SK-N-SH (cell line): ENCODE data around the gene SLC22A23.

ENCODE experiments used
- SMC3 ChIP-seq: IDR thresholded peaks from 2 replicates; pipeline ENCODE4 v1.6.1; 2012; ENCODE audit warnings: low read depth, low read length, improper control_type of control experiment
- TF ChIP-seq, protein P1 (sequence below): fragments of 200-600 bp; sonication (generic); IDR thresholded peaks from 2 replicates; pipeline ENCODE4 v1.6.1; 2017; ENCODE audit warnings: antibody characterized with exemption, mild to moderate bottlenecking, moderate library complexity

DNA sequence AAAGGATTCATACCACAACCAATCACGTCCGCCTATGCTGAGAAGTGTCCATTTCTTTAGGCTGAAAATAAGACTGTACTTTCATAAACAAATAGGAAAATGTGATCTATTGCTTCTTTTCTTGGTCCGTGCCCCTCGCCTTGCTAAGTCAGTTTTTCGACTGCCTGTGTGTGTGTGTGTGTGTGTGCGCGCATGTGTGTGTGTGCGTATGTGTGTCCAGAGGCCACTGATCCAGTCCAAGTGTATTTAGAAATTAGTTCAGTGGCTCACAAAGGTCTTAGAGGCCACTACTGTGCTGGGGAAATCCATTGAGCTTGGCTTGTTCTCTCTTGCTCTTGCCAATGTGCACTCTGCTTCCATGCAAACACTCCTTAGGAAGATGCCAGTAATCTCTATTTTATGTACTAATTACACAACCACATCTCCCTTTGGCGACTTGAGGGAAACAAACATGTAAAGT lies 50.5 kb downstream of the SLC22A23 start:
- no peak for TF ChIP-seq SMC3
- TF ChIP-seq, protein P1, sequence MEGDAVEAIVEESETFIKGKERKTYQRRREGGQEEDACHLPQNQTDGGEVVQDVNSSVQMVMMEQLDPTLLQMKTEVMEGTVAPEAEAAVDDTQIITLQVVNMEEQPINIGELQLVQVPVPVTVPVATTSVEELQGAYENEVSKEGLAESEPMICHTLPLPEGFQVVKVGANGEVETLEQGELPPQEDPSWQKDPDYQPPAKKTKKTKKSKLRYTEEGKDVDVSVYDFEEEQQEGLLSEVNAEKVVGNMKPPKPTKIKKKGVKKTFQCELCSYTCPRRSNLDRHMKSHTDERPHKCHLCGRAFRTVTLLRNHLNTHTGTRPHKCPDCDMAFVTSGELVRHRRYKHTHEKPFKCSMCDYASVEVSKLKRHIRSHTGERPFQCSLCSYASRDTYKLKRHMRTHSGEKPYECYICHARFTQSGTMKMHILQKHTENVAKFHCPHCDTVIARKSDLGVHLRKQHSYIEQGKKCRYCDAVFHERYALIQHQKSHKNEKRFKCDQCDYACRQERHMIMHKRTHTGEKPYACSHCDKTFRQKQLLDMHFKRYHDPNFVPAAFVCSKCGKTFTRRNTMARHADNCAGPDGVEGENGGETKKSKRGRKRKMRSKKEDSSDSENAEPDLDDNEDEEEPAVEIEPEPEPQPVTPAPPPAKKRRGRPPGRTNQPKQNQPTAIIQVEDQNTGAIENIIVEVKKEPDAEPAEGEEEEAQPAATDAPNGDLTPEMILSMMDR, result no peak
